ENCODE data around the gene MECP2.

GRCh38 chrX:154038656-154039055 is 58.9 kb downstream of the MECP2 start:
- TF ChIP-seq CTCF (IDR thresholded peaks at IDR 0.05): no peak
- TF ChIP-seq EZH2 (IDR thresholded peaks at IDR 0.05): no peak

Measured in neural progenitor cell (in vitro differentiated cells).